Adipocyte (in vitro differentiated cells): ENCODE results near the gene ACADS.

ENCODE experiments used
- DNase-seq: peaks from one replicate; pipeline ENCODE4 v3.0.0-alpha.2; 2015; ENCODE audit warnings: low read depth
- H3K27me3 ChIP-seq: replicated peaks from 2 replicates; pipeline ENCODE4 v1.7.0; 2013; ENCODE audit warnings: mild to moderate bottlenecking, low read length, moderate library complexity; ENCODE audit not compliant: control insufficient read depth, insufficient read depth
- H3K36me3 ChIP-seq: 2 replicates; pipeline ENCODE4 v1.7.0; 2013; ENCODE audit warnings: low read length, mild to moderate bottlenecking, moderate library complexity; ENCODE audit not compliant: control insufficient read depth, insufficient read depth, severe bottlenecking
- H3K4me1 ChIP-seq: 2 replicates; pipeline ENCODE4 v1.7.0; 2013; ENCODE audit warnings: mild to moderate bottlenecking, low read length, moderate library complexity; ENCODE audit not compliant: control insufficient read depth, insufficient read depth
- H3K4me3 ChIP-seq: 2 replicates; pipeline ENCODE4 v1.7.0; 2013; ENCODE audit warnings: mild to moderate bottlenecking, low read length, moderate library complexity
- H3K9ac ChIP-seq: 2 replicates; pipeline ENCODE4 v1.7.0; 2013; ENCODE audit warnings: mild to moderate bottlenecking, low read length, moderate library complexity
- H3K9me3 ChIP-seq: 2 replicates; pipeline ENCODE4 v1.7.0; 2013; ENCODE audit warnings: mild to moderate bottlenecking, low read length, moderate library complexity; ENCODE audit not compliant: control insufficient read depth

Gene ACADS

DNA sequence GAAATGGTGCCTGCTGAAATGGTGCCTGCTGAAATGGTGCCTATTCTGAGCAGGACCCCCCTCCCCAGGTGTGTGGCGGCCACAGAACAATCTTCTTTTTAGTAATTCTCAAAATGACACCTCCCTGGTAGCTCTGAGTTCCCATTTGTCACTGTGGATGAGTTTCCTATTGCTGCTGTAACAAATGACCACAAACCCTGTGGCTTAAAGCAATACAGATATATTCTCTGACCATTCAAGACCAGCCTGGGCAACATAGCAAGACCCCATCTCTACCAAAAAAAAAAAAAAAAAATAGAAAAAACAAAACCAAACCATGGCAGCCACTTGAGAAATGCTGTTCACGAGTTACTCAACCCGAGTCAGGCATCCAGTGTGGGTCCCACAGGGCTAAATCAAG, 7.9 kb downstream of the ACADS start:
- Histone ChIP-seq H3K9me3 (no peaks in the 10 kb centered on the region), H3K27me3 (no peaks in the 10 kb centered on the region), H3K4me3 (no peak overlapping the region), H3K4me1 (no peaks in the 10 kb centered on the region), H3K36me3 (peaks cover 26% of the 10 kb centered on the region), H3K9ac (no peak overlapping the region)
- DNase-seq = no peak

DNA sequence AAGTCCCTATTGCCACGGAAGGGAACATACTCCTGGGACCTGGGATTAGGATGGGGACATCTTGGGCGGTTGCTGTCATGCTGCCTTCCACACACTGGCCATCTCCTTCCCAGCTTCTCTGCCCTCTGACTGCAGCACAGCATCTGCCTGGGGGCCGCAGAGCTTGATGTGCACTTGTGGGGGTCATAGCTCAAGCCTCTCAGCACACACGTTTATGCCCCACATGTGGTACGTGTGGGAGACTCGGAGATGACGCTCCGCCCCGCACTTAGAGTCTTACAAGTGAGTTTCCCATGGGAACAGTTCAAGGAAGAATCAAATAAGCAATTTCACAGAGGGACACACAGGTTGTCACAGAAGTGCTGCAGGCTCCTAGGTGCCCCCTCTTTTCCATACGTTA, 8.6 kb downstream of the ACADS start:
- Histone ChIP-seq H3K36me3 (peaks cover 26% of the 10 kb centered on the region), H3K4me1 (no peaks in the 10 kb centered on the region), H3K9me3 (no peaks in the 10 kb centered on the region), H3K9ac (no peak overlapping the region), H3K27me3 (no peaks in the 10 kb centered on the region), H3K4me3 (no peak overlapping the region)
- no peak for DNase-seq

GRCh38 chr12:120735181-120735580, 9.6 kb downstream of the ACADS start:
- Histone ChIP-seq H3K27me3 (no peaks in the 10 kb centered on the region), H3K4me1 (no peaks in the 10 kb centered on the region), H3K9ac (no peak overlapping the region), H3K9me3 (no peaks in the 10 kb centered on the region), H3K36me3 (peaks cover 23% of the 10 kb centered on the region), H3K4me3 (no peak overlapping the region)
- DNase-seq = no peak

DNA sequence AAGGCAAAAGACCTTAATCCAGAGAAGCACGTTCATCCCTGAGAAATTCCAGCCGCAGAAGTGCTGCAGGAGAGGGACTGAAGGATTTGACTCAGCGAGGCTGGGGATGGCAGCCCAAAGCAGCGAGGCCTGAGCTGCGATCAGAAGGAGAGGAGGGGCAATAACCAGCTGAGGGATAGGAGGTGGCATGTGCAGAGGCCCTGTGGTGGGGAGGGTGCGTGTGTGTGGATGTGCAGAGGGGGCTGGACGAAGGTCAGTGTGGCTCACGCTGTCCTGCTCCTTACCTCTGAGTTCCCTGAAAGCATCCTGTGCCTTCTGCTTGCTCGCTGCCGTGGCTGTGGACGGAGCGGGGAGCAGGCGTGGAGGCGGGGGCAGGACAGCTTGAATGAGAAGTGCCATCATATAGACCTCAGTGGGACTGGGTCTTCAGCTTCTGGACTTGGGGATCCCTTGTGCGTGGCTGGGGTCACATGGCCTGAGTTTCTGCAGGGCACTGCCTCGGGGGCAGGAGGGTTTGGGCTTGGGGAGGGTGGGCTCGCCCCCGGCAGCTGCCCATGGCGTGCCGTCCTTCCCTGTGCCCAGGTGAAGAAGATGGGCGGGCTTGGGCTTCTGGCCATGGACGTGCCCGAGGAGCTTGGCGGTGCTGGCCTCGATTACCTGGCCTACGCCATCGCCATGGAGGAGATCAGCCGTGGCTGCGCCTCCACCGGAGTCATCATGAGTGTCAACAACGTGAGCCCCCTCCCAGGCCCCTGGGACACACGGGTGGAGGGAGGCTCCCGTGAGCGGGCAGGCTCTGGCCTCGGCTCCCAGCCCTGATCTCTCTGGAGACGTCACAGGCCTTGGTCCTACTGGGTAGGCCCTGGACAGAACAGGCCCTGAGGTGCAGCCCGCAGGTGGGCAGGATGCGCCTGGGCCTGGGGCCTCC, 11.0 kb downstream of the ACADS start:
- no peaks in the 10 kb centered on the region for H3K4me1 ChIP-seq
- no peaks in the 10 kb centered on the region for H3K27me3 ChIP-seq
- H3K4me3 ChIP-seq = no peak overlapping the region
- no peaks in the 10 kb centered on the region for H3K9me3 ChIP-seq
- no peak overlapping the region for H3K9ac ChIP-seq
- peaks cover 17% of the 10 kb centered on the region for H3K36me3 ChIP-seq
- no peak for DNase-seq

DNA sequence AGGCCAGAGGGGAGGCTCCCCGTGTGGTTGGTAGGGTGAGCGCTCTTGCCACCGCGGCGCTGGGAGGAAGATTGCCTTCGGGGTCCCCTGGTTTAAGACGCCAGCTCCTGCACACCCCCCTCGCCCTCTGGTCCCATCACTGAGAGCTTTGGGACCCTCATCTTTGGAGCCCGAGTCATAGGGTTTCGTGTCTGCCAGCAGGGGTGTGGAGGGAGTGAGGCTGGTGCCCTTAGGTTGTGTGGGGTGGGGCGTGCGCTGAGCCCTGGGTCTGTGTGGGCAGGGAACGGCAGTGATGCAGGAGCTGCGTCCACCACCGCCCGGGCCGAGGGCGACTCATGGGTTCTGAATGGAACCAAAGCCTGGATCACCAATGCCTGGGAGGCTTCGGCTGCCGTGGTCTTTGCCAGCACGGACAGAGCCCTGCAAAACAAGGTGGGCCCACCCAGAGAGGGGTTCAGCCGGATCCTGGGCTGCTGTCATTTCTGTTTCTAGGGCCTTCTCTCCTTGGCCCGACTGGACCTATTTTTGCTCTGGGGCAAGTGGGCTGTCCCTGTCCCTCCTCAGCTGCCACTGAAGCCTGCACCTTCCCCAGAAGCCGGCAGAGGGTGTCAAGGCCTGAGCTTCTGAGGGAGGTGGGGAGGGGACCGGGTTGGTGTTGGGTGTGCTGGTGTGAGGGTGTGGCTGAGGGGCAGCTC, 12.1 kb downstream of the ACADS start:
- H3K36me3 ChIP-seq = peaks cover 17% of the 10 kb centered on the region
- DNase-seq = peak; percentile 28
- no peaks in the 10 kb centered on the region for H3K4me1 ChIP-seq
- H3K9me3 ChIP-seq = no peaks in the 10 kb centered on the region
- no peak overlapping the region for H3K9ac ChIP-seq
- no peaks in the 10 kb centered on the region for H3K27me3 ChIP-seq
- no peak overlapping the region for H3K4me3 ChIP-seq

- no peak for DNase-seq
- Histone ChIP-seq H3K36me3 (peaks cover 17% of the 10 kb centered on the region), H3K9ac (no peak overlapping the region), H3K4me3 (no peak overlapping the region), H3K9me3 (no peaks in the 10 kb centered on the region), H3K27me3 (no peaks in the 10 kb centered on the region), H3K4me1 (no peaks in the 10 kb centered on the region)
Observed at GRCh38 chr12:120738252-120739030, 12.8 kb downstream of the ACADS start.

GRCh38 chr12:120739031-120739762, 13.6 kb downstream of the ACADS start:
- Histone ChIP-seq H3K4me3 (no peak overlapping the region), H3K27me3 (no peaks in the 10 kb centered on the region), H3K36me3 (peaks cover 15% of the 10 kb centered on the region), H3K9me3 (no peaks in the 10 kb centered on the region), H3K9ac (no peak overlapping the region), H3K4me1 (no peaks in the 10 kb centered on the region)
- DNase-seq = no peak

DNA sequence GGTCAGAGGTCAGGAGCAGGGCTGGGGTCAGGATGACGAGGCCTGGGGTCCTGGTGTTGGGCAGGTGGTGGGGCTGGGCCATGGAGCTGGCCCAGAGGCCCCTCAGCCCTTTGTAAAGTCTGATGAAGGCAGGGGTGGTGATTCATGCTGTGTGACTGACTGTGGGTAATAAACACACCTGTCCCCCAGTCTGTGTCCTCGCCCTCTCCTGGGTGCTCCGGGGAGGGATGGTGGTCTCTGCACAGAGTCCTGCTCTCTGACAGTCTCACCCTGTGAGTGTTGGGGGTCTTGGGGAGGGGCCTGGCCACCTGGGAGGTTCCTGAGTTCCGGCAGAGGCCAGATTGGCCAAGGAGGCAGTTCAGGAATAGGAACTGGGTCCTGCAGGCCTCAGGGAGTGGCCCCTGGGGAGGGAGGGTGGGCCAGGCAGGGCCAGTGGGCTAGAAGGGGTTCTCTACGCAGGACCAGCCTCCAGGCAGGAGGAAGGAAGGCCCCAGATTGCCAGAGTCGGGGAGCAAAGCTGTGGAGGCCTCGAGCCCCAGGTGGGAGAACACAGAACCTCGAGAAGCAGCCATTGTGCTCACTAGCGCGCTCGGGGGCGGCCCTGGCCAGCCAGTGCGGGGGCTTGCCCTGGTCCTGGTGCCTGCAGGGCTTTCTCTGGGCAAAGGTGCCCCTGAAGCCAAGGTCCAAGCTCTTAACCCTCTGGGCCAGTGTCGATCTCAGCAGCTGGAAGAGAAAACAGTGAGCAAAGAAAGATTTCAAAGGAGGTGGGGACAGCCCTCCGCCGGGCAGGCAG, 14.4 kb downstream of the ACADS start:
- H3K4me1 ChIP-seq = no peaks in the 10 kb centered on the region

DNA sequence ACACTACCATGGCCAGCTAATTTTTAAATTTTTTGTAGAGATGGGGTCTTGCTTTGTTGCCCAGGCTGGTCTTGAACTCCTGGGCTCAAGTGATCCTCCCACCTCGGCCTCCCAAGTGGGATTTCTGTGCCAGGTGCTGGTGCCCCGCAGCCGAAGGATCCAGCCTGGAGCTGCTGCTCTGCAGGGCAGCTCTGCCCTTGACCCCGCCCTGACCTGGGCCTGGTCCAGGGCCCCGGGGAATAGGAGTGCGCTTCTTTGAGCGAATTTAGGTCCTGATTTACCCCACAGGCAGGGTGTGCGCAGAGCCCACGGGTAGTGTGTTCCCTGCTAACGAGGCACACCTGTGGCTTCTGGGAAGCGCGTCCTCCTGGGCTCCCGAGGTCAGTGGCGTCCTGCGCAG, 15.2 kb downstream of the ACADS start:
- Histone ChIP-seq H3K4me1 (no peaks in the 10 kb centered on the region), H3K27me3 (no peaks in the 10 kb centered on the region), H3K9me3 (no peaks in the 10 kb centered on the region), H3K36me3 (peaks cover 11% of the 10 kb centered on the region), H3K9ac (no peak overlapping the region), H3K4me3 (no peak overlapping the region)
- DNase-seq = no peak

More for the DNA sequence above, 14.4 kb downstream of the ACADS start:
- no peaks in the 10 kb centered on the region for H3K9me3 ChIP-seq
- H3K36me3 ChIP-seq = peaks cover 11% of the 10 kb centered on the region
- H3K27me3 ChIP-seq = no peaks in the 10 kb centered on the region
- H3K9ac ChIP-seq = no peak overlapping the region
- no peak overlapping the region for H3K4me3 ChIP-seq
- no peak for DNase-seq
